Trophoblast cell (in vitro differentiated cells and primary cell): ENCODE data around the gene LASP1.

Experiments
- DNase-seq, 2 donors: peaks; one replicate each; pipeline ENCODE4 v3.0.0-alpha.2; 2016
- H2AFZ ChIP-seq: 2 replicates; pipeline ENCODE4 v1.6.1; 2013; ENCODE audit warnings: low read length, moderate library complexity, mild to moderate bottlenecking; ENCODE audit not compliant: insufficient read depth, poor library complexity
- H2AK5ac ChIP-seq: 2 replicates; pipeline ENCODE4 v1.6.1; 2013; ENCODE audit warnings: mild to moderate bottlenecking, low read length
- H2BK120ac ChIP-seq: 2 replicates; pipeline ENCODE4 v1.6.1; 2013; ENCODE audit warnings: low read length, mild to moderate bottlenecking, moderate library complexity; ENCODE audit not compliant: insufficient read depth, poor library complexity
- H2BK12ac ChIP-seq: 2 replicates; pipeline ENCODE4 v1.6.1; 2013; ENCODE audit warnings: mild to moderate bottlenecking, low read length, moderate library complexity
- H2BK5ac ChIP-seq: 2 replicates; pipeline ENCODE4 v1.6.1; 2013; ENCODE audit warnings: low read length, low read depth, moderate library complexity, mild to moderate bottlenecking; ENCODE audit not compliant: poor library complexity
- H3K14ac ChIP-seq: 2 replicates; pipeline ENCODE4 v1.6.1; 2013; ENCODE audit warnings: mild to moderate bottlenecking, low read length
- H3K18ac ChIP-seq: 2 replicates; pipeline ENCODE4 v1.6.1; 2013; ENCODE audit warnings: mild to moderate bottlenecking, low read length
- H3K23ac ChIP-seq: 2 replicates; pipeline ENCODE4 v1.6.1; 2013; ENCODE audit warnings: low read length
- H3K27ac ChIP-seq: 2 replicates; pipeline ENCODE4 v1.5.1; 2013; ENCODE audit warnings: low read depth, mild to moderate bottlenecking, inconsistent platforms, low read length, moderate library complexity
- H3K27me3 ChIP-seq: 2 replicates; pipeline ENCODE4 v1.6.1; 2013; ENCODE audit warnings: inconsistent platforms, mild to moderate bottlenecking, low read length, moderate library complexity; ENCODE audit not compliant: insufficient read depth
- H3K36me3 ChIP-seq, 2 experiments: 1 replicate in 1 of 2; 2 replicates in 1 of 2; pipeline ENCODE4 v1.6.1; 2013; ENCODE audit warnings: low read length in 2 of 2, mild to moderate bottlenecking in 2 of 2, moderate library complexity in 1 of 2; ENCODE audit not compliant: insufficient read depth in 2 of 2, control insufficient read depth in 1 of 2
- H3K4ac ChIP-seq: 2 replicates; pipeline ENCODE4 v1.6.1; 2013; ENCODE audit warnings: low read depth, mild to moderate bottlenecking, low read length, moderate library complexity
- H3K4me1 ChIP-seq, 2 experiments: 1 replicate in 1 of 2; 2 replicates in 1 of 2; pipeline ENCODE4 v1.6.1; 2013; ENCODE audit warnings: low read length in 2 of 2, mild to moderate bottlenecking in 2 of 2, moderate library complexity in 1 of 2; ENCODE audit not compliant: insufficient read depth in 2 of 2, control insufficient read depth in 1 of 2
- H3K4me2 ChIP-seq: 2 replicates; pipeline ENCODE4 v1.6.1; 2013; ENCODE audit warnings: inconsistent platforms, mild to moderate bottlenecking, low read length, moderate library complexity
- H3K4me3 ChIP-seq: 2 replicates; pipeline ENCODE4 v1.5.1; 2013; ENCODE audit warnings: mild to moderate bottlenecking, low read depth, low read length, inconsistent platforms
- H3K79me1 ChIP-seq: one replicate; pipeline ENCODE4 v1.6.1; 2013; ENCODE audit warnings: low read length
- H3K79me2 ChIP-seq: 2 replicates; pipeline ENCODE4 v1.6.1; 2013; ENCODE audit warnings: low read length, mild to moderate bottlenecking; ENCODE audit not compliant: control insufficient read depth, insufficient read depth, poor library complexity
- H3K9ac ChIP-seq: 2 replicates; pipeline ENCODE4 v1.6.1; 2013; ENCODE audit warnings: mild to moderate bottlenecking, low read length
- H3K9me3 ChIP-seq: 2 replicates; pipeline ENCODE4 v1.6.1; 2013; ENCODE audit warnings: low read depth, mild to moderate bottlenecking, control low read depth, inconsistent platforms, low read length; ENCODE audit not compliant: insufficient read depth
- H4K12ac ChIP-seq: 2 replicates; pipeline ENCODE4 v1.6.1; 2013; ENCODE audit warnings: low read depth, mild to moderate bottlenecking, low read length, moderate library complexity
- H4K8ac ChIP-seq: 2 replicates; pipeline ENCODE4 v1.6.1; 2013; ENCODE audit warnings: low read depth, mild to moderate bottlenecking, low read length, moderate library complexity
- H4K91ac ChIP-seq: one replicate; pipeline ENCODE4 v1.6.1; 2013; ENCODE audit warnings: low read depth, mild to moderate bottlenecking, low read length, moderate library complexity
- WGBS: extraction: QIAGEN DNeasy Blood & Tissue Kit; methylation state at CpG from one replicate; pipeline ENCODE4 v1.1.7; 2013; ENCODE audit warnings: missing lambda C conversion rate; ENCODE audit not compliant: insufficient read length, insufficient coverage; ENCODE audit errors: extremely low coverage; 5-methylcytosine and 5-hydroxymethylcytosine counted together

LASP1 gene

DNA sequence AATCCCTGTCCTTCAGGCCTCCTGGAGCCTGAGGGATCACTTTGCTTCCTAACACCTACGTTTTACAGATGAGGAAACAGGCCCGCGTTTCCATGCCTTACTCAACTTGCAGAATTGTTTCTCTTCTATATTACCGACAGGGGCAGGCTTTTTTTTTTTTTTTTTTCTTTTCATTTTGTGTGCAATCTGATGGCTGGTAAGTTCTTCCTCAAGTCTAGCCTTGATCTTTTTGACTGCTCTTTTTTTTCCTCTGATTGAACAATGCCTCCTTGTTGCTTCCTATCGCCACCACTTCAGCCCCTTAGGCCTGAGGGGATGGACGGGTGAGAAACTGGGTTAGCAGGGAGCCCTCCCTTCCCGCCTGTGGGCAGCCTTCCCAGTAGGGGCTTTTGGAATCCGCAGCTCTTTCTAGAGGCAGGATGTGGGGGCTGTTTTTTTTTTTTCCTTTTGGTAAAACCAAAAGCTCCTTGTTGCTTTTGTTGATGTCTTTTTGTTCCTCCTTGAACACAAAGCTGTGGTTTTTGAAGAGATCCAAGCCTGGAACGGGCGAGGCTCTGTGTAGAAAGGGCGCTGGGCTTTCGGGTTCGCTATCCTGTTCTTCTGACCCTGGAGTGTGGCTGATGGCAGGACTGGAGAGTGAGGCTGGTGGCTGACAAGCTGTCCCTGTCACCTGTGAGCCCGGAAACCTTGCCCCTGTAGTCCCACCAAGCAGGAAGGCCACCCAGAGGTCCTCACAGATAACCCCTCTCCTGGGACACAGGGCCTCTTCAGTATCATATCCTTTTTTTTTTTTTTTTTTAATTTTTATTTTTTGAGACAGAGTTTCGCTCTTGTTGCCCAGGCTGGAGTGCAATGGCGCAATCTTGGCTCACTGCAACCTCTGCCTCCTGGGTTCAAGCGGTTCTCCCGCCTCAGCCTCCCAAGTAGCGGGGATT lies 14.0 kb downstream of the LASP1 start:
- whole genome bisulfite sequencing, result no CpG with 5 or more reads among the region's 19 CpGs
- peak overlapping the region; percentile 74 for H2BK12ac ChIP-seq
- H2AK5ac ChIP-seq, result no peak overlapping the region
- H3K9ac ChIP-seq, result no peak overlapping the region
- H3K27ac ChIP-seq, result peak overlapping the region; percentile 24
- no peaks in the 10 kb centered on the region for H3K27me3 ChIP-seq
- peaks cover 50 to 51% of the 10 kb centered on the region in 2 experiments for H3K36me3 ChIP-seq
- peaks cover 10% of the 10 kb centered on the region for H3K79me1 ChIP-seq
- peak overlapping the region; percentile 53 for H3K14ac ChIP-seq
- no peak overlapping the region for H4K12ac ChIP-seq
- H3K4me3 ChIP-seq, result no peak overlapping the region
- peaks cover 3% of the 10 kb centered on the region for H3K9me3 ChIP-seq
- H2BK120ac ChIP-seq, result no peak overlapping the region
- peak overlapping the region; percentile 49 for H3K4ac ChIP-seq
- H4K8ac ChIP-seq, result no peak overlapping the region
- H4K91ac ChIP-seq, result no peak overlapping the region
- H3K79me2 ChIP-seq, result peaks cover 26% of the 10 kb centered on the region
- H2AFZ ChIP-seq, result no peak overlapping the region
- H3K18ac ChIP-seq, result peak overlapping the region; percentile 69
- H3K4me2 ChIP-seq, result no peak overlapping the region
- no peak for DNase-seq
- H3K23ac ChIP-seq, result no peak overlapping the region
- H3K4me1 ChIP-seq, result peaks cover 37 to 38% of the 10 kb centered on the region in 2 experiments
- peak overlapping the region; percentile 26 for H2BK5ac ChIP-seq

DNA sequence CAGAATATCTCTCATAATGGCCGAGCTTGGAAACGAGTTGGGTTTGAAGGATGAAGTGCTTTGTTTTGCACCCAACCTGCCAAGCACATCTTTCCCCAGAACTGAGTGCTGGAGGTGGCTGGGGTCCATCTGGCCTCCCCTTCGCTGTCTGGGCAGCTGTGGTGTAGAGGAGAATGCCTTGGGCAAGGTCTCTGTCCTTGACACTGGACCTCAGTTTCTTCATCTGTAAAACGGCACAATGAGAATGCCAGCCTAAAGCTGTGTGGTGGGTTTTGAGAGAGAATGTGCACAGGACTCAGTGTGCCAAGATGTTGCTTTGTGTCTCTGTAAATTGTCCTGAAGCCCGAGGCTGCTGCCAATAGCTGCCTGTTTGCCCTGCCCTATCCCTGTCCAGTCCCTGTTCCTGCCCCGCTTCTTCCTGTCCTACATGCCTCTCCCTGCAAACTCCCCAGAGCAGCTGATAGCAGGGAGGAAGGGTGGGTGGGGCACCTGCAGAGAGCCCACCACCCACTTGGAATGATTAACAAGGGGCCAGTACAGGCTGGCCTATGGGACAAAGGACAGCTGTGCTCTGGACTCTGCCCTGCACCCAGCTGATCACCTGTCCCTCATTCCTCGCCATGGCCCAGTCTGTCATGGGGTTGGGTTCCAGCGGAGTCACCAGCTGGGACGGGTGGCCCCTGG lies 15.3 kb downstream of the LASP1 start:
- Histone ChIP-seq H4K91ac (no peak overlapping the region), H3K79me1 (peaks cover 7% of the 10 kb centered on the region), H3K36me3 (peaks cover 58 to 59% of the 10 kb centered on the region in 2 experiments), H2BK120ac (no peak overlapping the region), H3K18ac (peak overlapping the region; percentile 59), H3K4me1 (peaks cover 32 to 34% of the 10 kb centered on the region in 2 experiments), H2BK5ac (no peak overlapping the region), H3K27ac (no peak overlapping the region), H3K27me3 (no peaks in the 10 kb centered on the region), H4K8ac (no peak overlapping the region), H3K23ac (no peak overlapping the region), H2AK5ac (no peak overlapping the region), H3K9me3 (peaks cover 3% of the 10 kb centered on the region), H3K9ac (no peak overlapping the region), H2BK12ac (no peak overlapping the region), H3K14ac (no peak overlapping the region), H3K4ac (peak overlapping the region; percentile 23), H4K12ac (no peak overlapping the region), H3K4me3 (no peak overlapping the region), H3K79me2 (peaks cover 26% of the 10 kb centered on the region), H3K4me2 (no peak overlapping the region), H2AFZ (no peak overlapping the region)
- WGBS, result no CpG with 5 or more reads among the region's 9 CpGs
- DNase-seq, result no peak

DNA sequence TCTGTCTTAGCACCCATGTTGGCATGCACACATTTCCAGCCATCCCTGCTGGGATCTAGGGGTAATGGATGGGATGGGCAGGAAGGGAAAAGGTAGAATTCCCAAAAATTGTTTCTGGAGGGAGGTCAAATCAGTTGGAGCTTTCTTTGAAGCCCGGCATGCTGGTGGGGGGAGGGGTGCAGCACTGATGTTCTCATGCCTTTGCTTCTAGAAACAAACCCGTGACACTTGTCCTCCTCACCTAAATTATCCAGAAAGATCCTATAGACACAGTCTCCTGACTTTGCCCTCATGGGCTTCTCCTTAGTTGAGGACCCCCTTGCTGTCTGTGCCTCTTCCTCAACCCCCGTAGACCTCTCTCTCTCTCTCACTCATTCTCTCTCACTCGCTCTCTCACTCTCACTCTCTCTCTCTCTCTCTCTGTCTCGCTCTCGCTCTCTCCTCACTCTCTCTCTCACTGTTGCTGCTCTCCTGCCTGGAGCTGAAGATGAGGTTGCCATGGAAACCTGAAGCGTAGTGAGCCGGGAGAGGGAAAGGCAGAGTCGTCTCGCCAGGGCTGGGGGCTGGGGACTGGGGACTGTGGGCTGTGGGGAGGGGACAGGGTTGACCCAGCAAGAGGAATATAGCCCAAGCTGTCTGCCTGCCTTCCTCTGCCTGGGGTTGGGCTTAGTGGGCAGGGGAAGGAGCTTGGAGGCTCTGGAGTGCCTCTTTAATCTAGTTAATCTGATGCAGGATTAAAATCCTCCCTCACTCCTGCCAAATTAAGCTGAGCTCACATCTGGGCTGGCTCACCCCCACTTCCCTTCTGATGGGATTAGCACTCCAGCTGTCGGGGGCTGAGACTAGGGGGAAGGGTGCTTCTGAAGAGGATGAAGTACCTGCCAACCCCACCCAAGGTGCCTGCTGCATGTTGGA lies 16.1 kb downstream of the LASP1 start:
- no peak overlapping the region for H3K27ac ChIP-seq
- H3K9ac ChIP-seq, result no peak overlapping the region
- no peak overlapping the region for H4K91ac ChIP-seq
- H4K8ac ChIP-seq, result no peak overlapping the region
- H3K4ac ChIP-seq, result peak overlapping the region; percentile 30
- H4K12ac ChIP-seq, result no peak overlapping the region
- peaks cover 26 to 27% of the 10 kb centered on the region in 2 experiments for H3K4me1 ChIP-seq
- no peak overlapping the region for H2AK5ac ChIP-seq
- H3K27me3 ChIP-seq, result no peaks in the 10 kb centered on the region
- H3K23ac ChIP-seq, result no peak overlapping the region
- H2BK12ac ChIP-seq, result no peak overlapping the region
- H3K79me2 ChIP-seq, result peaks cover 22% of the 10 kb centered on the region
- peaks cover 3% of the 10 kb centered on the region for H3K9me3 ChIP-seq
- H3K4me2 ChIP-seq, result no peak overlapping the region
- no peak overlapping the region for H2BK120ac ChIP-seq
- H3K4me3 ChIP-seq, result no peak overlapping the region
- no peaks in the 10 kb centered on the region for H3K79me1 ChIP-seq
- WGBS, result 100% methylated on average over 4 of the region's 11 CpGs
- H3K14ac ChIP-seq, result no peak overlapping the region
- no peak overlapping the region for H2BK5ac ChIP-seq
- no peak overlapping the region for H2AFZ ChIP-seq
- no peak for DNase-seq
- peak overlapping the region; percentile 59 for H3K18ac ChIP-seq
- peaks cover 61 to 64% of the 10 kb centered on the region in 2 experiments for H3K36me3 ChIP-seq

DNA sequence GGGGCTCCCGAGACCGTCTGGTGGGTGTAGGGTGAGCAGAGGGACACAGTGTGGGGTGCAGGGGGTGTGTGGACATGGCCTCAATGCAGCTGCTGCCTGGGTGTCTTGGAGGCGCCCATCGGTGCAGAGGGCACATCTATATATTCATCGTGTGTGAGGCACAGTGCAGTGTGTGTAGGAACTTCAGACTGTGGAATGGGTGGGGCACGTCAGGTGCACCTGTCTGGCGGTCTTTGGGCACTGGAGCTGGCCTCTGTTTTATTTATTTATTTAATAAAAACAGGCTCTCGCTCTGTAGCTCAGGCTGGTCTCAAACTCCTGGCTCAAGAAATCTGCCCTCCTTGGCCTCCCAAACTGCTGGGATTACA lies 16.8 kb downstream of the LASP1 start:
- no peak overlapping the region for H2BK120ac ChIP-seq
- no peak overlapping the region for H4K12ac ChIP-seq
- no peak overlapping the region for H3K14ac ChIP-seq
- H3K4ac ChIP-seq, result peak overlapping the region; percentile 30
- no peak overlapping the region for H3K4me3 ChIP-seq
- H3K79me1 ChIP-seq, result no peaks in the 10 kb centered on the region
- no peak overlapping the region for H3K18ac ChIP-seq
- WGBS, result no CpG with 5 or more reads among the region's 8 CpGs
- peaks cover 16% of the 10 kb centered on the region for H3K79me2 ChIP-seq
- no peak for DNase-seq
- no peak overlapping the region for H3K27ac ChIP-seq
- no peak overlapping the region for H2AK5ac ChIP-seq
- no peaks in the 10 kb centered on the region for H3K27me3 ChIP-seq
- H2BK12ac ChIP-seq, result no peak overlapping the region
- H4K8ac ChIP-seq, result no peak overlapping the region
- H3K9me3 ChIP-seq, result peaks cover 5% of the 10 kb centered on the region
- no peak overlapping the region for H3K9ac ChIP-seq
- H3K4me1 ChIP-seq, result peaks cover 22 to 23% of the 10 kb centered on the region in 2 experiments
- no peak overlapping the region for H2AFZ ChIP-seq
- no peak overlapping the region for H2BK5ac ChIP-seq
- H3K4me2 ChIP-seq, result no peak overlapping the region
- no peak overlapping the region for H3K23ac ChIP-seq
- H3K36me3 ChIP-seq, result peaks cover 64% of the 10 kb centered on the region in 2 experiments
- no peak overlapping the region for H4K91ac ChIP-seq
